ENCODE data around the gene GSTT4. TPM values are rescaled to one million over a fixed set of nuclear protein-coding genes. Genes with fewer than 3 reads are reported as not detected.

GSTT4 gene
- total and polyA plus RNA-seq, 9 of the 15 experiments (the other 6 are each of a cell fraction or from before 2014, with no cell fraction given): not detected

- no peak overlapping the region for H2AFZ ChIP-seq (ENCODE audit: low read depth, low read length)
- TF ChIP-seq CC2D1A (IDR thresholded peaks at IDR 0.05) (no peak), RNF219 (CRISPR knock-in tag; IDR thresholded peaks at IDR 0.05) (no peak), POLR3G (IDR thresholded peaks at IDR 0.05; ENCODE audit: extremely low read depth, insufficient read length, insufficient replicate concordance) (no peak), GATAD2A (IDR thresholded peaks at IDR 0.05) (no peak), RNF2 (IDR thresholded peaks at IDR 0.05) (no peak), POLR2AphosphoS2 (IDR thresholded peaks at IDR 0.05; ENCODE audit: low read length) (no peak), SP2 (IDR thresholded peaks at IDR 0.05; ENCODE audit: extremely low read depth, low read depth, low read length, poor library complexity, severe bottlenecking) (no peak), ZNF561 (CRISPR knock-in tag; conservative IDR thresholded peaks at IDR 0.05) (no peak), HNRNPUL1 (IDR thresholded peaks at IDR 0.05; ENCODE audit: low read length) (no peak), ZNF583 (CRISPR knock-in tag; IDR thresholded peaks at IDR 0.05) (no peak), HLTF (IDR thresholded peaks at IDR 0.05) (no peak), HMG20B (CRISPR knock-in tag; IDR thresholded peaks at IDR 0.05) (no peak), DACH1 (IDR thresholded peaks at IDR 0.05; ENCODE audit: partially characterized antibody) (no peak), RFX7 (CRISPR knock-in tag; IDR thresholded peaks at IDR 0.05) (no peak), MITF (IDR thresholded peaks at IDR 0.05) (no peak), ZBTB12 (CRISPR knock-in tag; IDR thresholded peaks at IDR 0.05) (no peak)
- no peak overlapping the region for H3K9ac ChIP-seq (ENCODE audit: insufficient read depth in 1 of 2, low read depth in 2 of 2, low read length in 2 of 2)
- no peaks in the 10 kb centered on the region for H3K4me1 ChIP-seq (replicated peaks in 1 of 2; ENCODE audit: control insufficient read depth in 2 of 2, insufficient read depth in 2 of 2, low read length in 2 of 2)
- no peak overlapping the region for H3K4me3 ChIP-seq
- intact Hi-C loops (cut with micrococcal nuclease) (no loop called here), in situ Hi-C loops (cut with MboI) (no loop called here)
- H3K4me2 ChIP-seq (ENCODE audit: insufficient read depth, low read length): no peak overlapping the region
- no peaks in the 10 kb centered on the region for H3K9me1 ChIP-seq (ENCODE audit: control insufficient read depth, insufficient read depth, low read length)
- no TSS peak for BruUV-seq (replicated peaks)
- no peak for ATAC-seq
- no peaks in the 10 kb centered on the region for H3K79me2 ChIP-seq (ENCODE audit: control insufficient read depth, insufficient read depth, low read length)
- H3K27me3 ChIP-seq (ENCODE audit: control insufficient read depth in 2 of 2, insufficient read depth in 2 of 2, low read length in 2 of 2): no peaks in the 10 kb centered on the region
- 94% methylated on average over 4 of the region's 4 CpGs for WGBS (ENCODE audit: insufficient coverage, low coverage, missing lambda C conversion rate)
- H3K27ac ChIP-seq (ENCODE audit: extremely low read depth, low read depth, low read length): no peak overlapping the region
- DNase-seq (ENCODE audit: extremely low read depth in 1 of 4, low spot score in 3 of 4): no peak
- H3K9me3 ChIP-seq (replicated peaks; ENCODE audit: control insufficient read depth, insufficient read depth, low read depth, low read length): no peaks in the 10 kb centered on the region
- no peak for FAIRE-seq
- H3K36me3 ChIP-seq (ENCODE audit: control insufficient read depth, insufficient read depth, low read length): peaks cover 82% of the 10 kb centered on the region; the same call in 2 of the 3 replicates
- no peaks in the 10 kb centered on the region for H4K20me1 ChIP-seq (replicated peaks; ENCODE audit: control insufficient read depth, insufficient read depth, low read length)
- CTCF ChIA-PET (ENCODE audit: low intra/inter-chr PET ratio): no interaction called here
- POLR2A ChIA-PET: interaction anchor here (1.0 kb wide), 1 partner anchor 228 kb away, joined by 3 read pairs; no protein-coding TSS in a partner anchor
Measured at GRCh38 chr22:24040946-24041345, 35.7 kb upstream of the GSTT4 start.

Measured in K562 (cell line).